Measurements from ENCODE around the gene SLC25A2. TPM values are rescaled to one million over a fixed set of nuclear protein-coding genes. Genes with fewer than 3 reads are reported as not detected.
"Not testable (repeated sequence)": the region's sequence is repeated elsewhere in the genome, so short reads cannot be mapped to it uniquely, and the experiment has no call there.

The SLC25A2 gene
- total RNA-seq, 1 experiment from 2014 or later: not detected

DNA sequence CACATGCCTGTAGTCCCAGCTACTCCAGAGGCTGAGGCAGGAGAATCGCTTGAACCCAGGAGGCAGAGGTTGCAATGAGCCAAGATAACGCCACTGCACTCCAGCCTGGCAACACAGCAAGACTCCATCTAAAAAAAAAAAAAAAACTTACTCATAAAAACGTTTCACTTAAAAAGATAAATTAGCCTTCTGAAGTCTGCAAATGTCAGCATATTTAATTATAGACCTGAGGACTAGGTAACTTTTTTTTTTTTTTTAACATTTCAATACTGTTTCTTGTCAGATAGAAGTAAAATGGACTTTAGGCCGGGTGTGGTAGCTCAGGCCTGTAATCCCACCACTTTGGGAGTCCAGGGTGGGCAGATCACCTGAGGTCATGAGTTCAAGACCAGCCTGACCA, 13.1 kb upstream of the SLC25A2 start:
- DNase-seq (ENCODE audit: low spot score): not testable (repeated sequence)

DNA sequence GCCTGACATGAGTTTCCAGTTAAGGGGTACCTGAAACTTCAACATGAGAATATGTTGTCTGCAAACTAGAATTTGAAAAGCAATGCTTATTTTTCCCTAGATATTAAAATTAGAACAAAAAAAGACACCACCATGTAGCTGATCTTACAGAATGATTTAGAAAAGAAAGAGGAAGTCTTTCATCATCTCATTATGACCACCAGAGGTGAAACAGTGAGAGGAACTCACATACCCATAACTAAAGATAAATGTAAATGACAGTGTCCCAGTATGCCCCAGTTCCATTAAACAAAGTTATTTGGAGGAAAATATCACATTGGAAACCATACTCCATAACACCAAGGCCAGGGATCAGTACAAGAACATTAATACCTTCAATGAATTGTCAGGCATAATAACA, 9.9 kb upstream of the SLC25A2 start:
- DNase-seq (ENCODE audit: low spot score): no peak

DNA sequence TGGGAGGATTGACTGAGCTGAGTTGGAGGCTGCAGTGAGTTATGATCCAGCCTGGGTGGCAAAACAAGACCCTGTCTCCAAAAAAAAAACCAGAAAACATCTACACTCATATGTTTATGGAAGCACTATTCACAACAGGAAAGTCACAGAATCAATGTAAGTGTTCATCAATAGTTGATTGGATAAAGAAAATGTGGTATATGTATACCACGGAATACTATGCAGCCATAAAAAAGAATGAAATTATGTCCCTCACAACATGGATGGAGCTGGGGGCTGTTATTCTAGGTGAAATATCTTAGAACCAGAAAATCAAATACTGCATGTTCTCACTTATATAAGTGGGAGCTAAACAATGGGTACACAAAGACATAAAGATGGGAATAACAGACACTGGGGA, 2.8 kb upstream of the SLC25A2 start:
- no peak for DNase-seq (ENCODE audit: low spot score)

DNA sequence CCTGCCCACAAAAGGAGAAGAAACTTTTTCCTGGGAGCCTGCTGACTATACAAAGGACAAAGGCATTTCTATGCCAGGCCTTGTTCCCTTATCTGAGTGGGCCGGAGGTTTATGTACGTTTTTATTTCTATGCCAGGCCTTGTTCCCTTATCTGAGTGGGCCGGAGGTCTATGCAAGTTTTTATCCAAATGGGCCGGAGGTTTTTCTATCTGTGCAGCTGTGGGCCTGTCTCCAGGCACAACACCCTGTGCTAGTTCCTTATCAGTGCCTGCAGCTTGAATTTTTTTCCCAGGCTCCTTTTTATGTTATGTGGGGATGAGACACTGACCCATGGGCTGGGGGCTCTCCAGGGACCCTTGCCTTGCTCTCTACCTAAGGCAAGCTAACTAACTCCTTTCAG, 5.5 kb downstream of the SLC25A2 start:
- DNase-seq (ENCODE audit: low spot score): no peak

DNA sequence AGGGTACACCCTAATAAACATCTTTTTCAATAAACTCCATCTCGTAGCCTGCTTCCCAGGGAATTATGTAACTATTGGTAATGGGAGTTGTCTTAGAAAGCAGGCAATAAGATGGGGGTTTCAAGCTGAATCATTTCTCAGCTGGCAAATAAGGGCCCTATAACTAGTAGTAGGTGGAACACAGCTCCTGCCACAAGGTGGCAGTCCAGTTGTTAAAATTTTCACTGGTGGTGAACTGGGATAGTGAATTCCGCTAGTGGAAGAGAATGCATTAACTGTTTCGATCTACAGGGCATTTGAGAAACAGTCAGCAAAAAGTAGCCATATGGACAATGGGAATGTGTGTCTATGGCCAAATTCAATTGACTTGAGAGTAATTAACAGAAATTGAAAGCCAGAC, 30.9 kb downstream of the SLC25A2 start:
- no peak for DNase-seq (ENCODE audit: low spot score)

DNA sequence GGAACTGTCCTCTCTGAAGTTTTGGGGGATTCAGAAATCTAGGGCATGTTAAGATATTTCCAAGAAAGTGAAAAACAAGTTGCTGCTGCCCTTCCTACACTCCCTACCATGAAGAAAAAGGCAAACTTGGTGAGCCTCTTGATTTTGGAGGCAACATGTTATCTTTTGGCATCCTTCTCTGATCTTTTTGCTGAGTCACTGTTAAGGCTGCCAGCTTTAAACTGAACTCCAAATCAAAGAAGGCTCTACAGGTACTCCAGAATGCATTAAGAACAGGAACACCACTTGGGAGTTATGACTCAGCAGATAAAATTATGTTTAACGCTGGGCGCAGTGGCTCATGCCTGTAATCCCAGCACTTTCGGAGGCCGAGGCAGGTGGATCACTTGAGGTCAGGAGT, 34.7 kb downstream of the SLC25A2 start:
- DNase-seq (ENCODE audit: low spot score): no peak

DNA sequence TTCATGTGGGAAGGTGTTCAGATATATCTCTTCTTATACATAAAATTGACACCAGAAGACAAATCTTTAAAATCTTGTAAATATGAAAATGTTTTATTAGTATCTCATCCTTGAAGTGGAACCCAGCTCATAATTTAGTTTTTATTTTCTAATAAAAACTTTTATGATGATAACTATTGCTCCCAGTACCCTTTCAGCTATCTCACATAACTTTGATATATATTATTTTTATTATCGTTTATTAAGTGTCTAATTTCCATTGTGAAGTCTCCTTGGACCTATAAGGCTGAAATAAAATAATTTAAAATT, 42.7 kb downstream of the SLC25A2 start:
- DNase-seq (ENCODE audit: low spot score): no peak

DNA sequence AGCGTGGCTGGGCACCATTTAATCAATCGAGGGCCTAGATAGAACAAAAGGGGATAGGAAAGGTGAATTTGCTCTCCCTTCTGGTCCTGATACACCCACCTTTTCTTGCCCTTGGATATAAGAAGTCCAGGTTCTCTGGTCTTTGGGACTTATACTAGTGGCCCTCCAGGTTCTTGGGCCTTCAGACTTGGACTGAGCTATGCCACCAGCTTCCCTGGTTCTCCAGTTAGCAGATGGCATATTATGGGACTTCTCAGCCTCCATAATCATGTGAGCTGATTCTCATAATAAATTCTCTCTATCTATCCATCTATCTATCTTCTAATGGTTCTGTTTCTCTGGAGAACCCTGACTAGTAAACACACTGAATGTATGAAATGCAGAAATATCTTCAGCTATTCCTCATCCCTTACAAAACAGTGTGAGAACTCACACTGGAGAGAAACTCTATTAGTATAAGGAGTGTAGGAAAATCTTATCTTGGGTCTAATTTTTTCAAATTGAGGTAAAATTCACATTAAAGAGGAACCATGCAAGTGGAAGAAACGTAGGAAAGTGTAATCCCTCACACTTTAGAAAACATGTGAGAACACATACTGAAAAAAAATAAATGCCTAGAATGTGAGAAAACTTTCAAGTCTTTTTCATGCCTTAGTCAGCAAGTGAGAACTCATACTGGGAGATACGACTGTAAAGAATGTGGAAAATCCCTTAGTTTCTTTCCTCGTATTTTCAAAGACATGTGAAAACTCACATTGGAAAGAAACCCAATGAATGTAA, 43.2 kb downstream of the SLC25A2 start:
- DNase-seq (ENCODE audit: low spot score): no peak

DNA sequence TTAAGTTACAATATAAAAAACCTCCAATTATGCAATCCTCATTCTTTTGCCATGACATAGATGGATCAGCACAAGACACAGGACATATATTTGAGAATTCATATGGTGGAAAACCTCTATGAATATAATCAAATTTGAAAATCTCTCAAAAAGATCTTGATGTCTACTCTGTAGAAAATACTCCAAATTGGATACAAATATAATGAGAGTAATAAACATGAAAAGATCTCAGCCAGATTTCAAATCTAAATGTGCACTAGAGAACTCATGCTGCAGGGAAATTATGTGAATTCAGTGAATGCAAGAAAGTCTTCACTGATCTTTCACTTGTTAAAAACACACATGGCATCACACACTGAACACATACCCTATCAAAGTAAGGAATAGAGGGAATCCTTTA, 44.9 kb downstream of the SLC25A2 start:
- no peak for DNase-seq (ENCODE audit: low spot score)

DNA sequence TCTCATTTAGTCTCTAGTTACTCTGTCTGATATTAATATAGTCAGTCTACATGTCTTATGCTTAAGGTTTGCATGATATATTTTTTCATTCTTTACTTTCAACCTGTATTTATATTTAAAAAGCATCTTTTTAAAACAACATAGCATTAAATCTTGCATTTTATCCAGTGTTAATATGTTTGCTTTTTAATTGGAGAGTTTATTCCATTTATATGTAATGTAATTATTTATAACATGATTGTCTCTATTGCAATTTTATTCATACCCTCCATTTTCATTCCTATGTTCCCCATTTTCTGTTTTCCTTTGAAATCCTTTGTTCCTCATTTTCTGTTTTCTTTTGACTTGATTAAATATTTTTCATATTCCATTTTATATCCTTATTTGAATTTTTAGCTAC, 45.4 kb downstream of the SLC25A2 start:
- no peak for DNase-seq (ENCODE audit: low spot score)

Other genes with a start within 250 kb of the SLC25A2 start
- gene PCDHB2, start 209.4 kb downstream of the SLC25A2 start, total RNA-seq (2014; rRNA removed; shearing (Covaris generic)): 0.41 and 0.59 TPM in 2 replicates
- gene PCDHB3, start 203.6 kb downstream of the SLC25A2 start, total RNA-seq (2014; rRNA removed; shearing (Covaris generic)): 19.9 and 22.0 TPM in 2 replicates
- gene PCDHB4, start 182.2 kb downstream of the SLC25A2 start, total RNA-seq (2014; rRNA removed; shearing (Covaris generic)): 0.26 and 1.7 TPM in 2 replicates
- gene PCDHB5, start 168.8 kb downstream of the SLC25A2 start, total RNA-seq (2014; rRNA removed; shearing (Covaris generic)): 45.5 and 52.8 TPM in 2 replicates
- gene PCDHB6, start 154.0 kb downstream of the SLC25A2 start, total RNA-seq (2014; rRNA removed; shearing (Covaris generic)): 0.79 and 1.7 TPM in 2 replicates
- 5.2 and 6.9 TPM in 2 replicates for gene PCDHB7, start 131.4 kb downstream of the SLC25A2 start, total RNA-seq (2014; rRNA removed; shearing (Covaris generic))
- gene PCDHB8, start 126.3 kb downstream of the SLC25A2 start, total RNA-seq (2014; rRNA removed; shearing (Covaris generic)): 7.0 and 7.5 TPM in 2 replicates
- gene PCDHB16, start 121.7 kb downstream of the SLC25A2 start, total RNA-seq (2014; rRNA removed; shearing (Covaris generic)): 4.2 and 7.9 TPM in 2 replicates
- gene PCDHB9, start 116.9 kb downstream of the SLC25A2 start, total RNA-seq (2014; rRNA removed; shearing (Covaris generic)): 11.1 and 11.2 TPM in 2 replicates
- gene PCDHB10, start 111.7 kb downstream of the SLC25A2 start, total RNA-seq (2014; rRNA removed; shearing (Covaris generic)): 3.9 and 7.1 TPM in 2 replicates
- 1.7 and 2.0 TPM in 2 replicates for gene PCDHB11, start 104.4 kb downstream of the SLC25A2 start, total RNA-seq (2014; rRNA removed; shearing (Covaris generic))
- 0.69 and 2.5 TPM in 2 replicates for gene PCDHB12, start 95.3 kb downstream of the SLC25A2 start, total RNA-seq (2014; rRNA removed; shearing (Covaris generic))
- gene PCDHB13, start 90.1 kb downstream of the SLC25A2 start, total RNA-seq (2014; rRNA removed; shearing (Covaris generic)): 1.1 TPM in 2 replicates
- 17.6 and 18.2 TPM in 2 replicates for gene PCDHB14, start 80.7 kb downstream of the SLC25A2 start, total RNA-seq (2014; rRNA removed; shearing (Covaris generic))
- 0.26 and 1.0 TPM in 2 replicates for gene PCDHB15, start 58.7 kb downstream of the SLC25A2 start, total RNA-seq (2014; rRNA removed; shearing (Covaris generic))
- gene TAF7, start 16.7 kb upstream of the SLC25A2 start, total RNA-seq (2014; rRNA removed; shearing (Covaris generic)): 109 and 119 TPM in 2 replicates
- gene PCDHGA1, start 26.5 kb upstream of the SLC25A2 start, total RNA-seq (2014; rRNA removed; shearing (Covaris generic)): 1.5 and 1.6 TPM in 2 replicates
- 0.57 and 1.1 TPM in 2 replicates for gene PCDHGA2, start 34.7 kb upstream of the SLC25A2 start, total RNA-seq (2014; rRNA removed; shearing (Covaris generic))
- gene PCDHGA3, start 39.8 kb upstream of the SLC25A2 start, total RNA-seq (2014; rRNA removed; shearing (Covaris generic)): 0.14 TPM in 1 of 2 replicates, not detected in the other
- gene PCDHGB1, start 46.0 kb upstream of the SLC25A2 start, total RNA-seq (2014; rRNA removed; shearing (Covaris generic)): 1.2 and 2.0 TPM in 2 replicates
- 1.1 and 1.4 TPM in 2 replicates for gene PCDHGA4, start 51.0 kb upstream of the SLC25A2 start, total RNA-seq (2014; rRNA removed; shearing (Covaris generic))
- gene PCDHGB2, start 55.9 kb upstream of the SLC25A2 start, total RNA-seq (2014; rRNA removed; shearing (Covaris generic)): 0.34 and 1.6 TPM in 2 replicates
- gene PCDHGA5, start 60.1 kb upstream of the SLC25A2 start, total RNA-seq (2014; rRNA removed; shearing (Covaris generic)): 0.41 and 0.48 TPM in 2 replicates
- gene PCDHGB3, start 66.2 kb upstream of the SLC25A2 start, total RNA-seq (2014; rRNA removed; shearing (Covaris generic)): 0.81 and 1.7 TPM in 2 replicates
- gene PCDHGA6, start 69.8 kb upstream of the SLC25A2 start, total RNA-seq (2014; rRNA removed; shearing (Covaris generic)): 1.9 and 2.5 TPM in 2 replicates
- 0.69 TPM in 2 replicates for gene PCDHGA7, start 78.7 kb upstream of the SLC25A2 start, total RNA-seq (2014; rRNA removed; shearing (Covaris generic))
- 0.07 TPM in 2 replicates for gene PCDHGB4, start 83.6 kb upstream of the SLC25A2 start, total RNA-seq (2014; rRNA removed; shearing (Covaris generic))
- gene PCDHGA8, start 88.6 kb upstream of the SLC25A2 start, total RNA-seq (2014; rRNA removed; shearing (Covaris generic)): 0.05 and 0.31 TPM in 2 replicates
- 0.10 TPM in 1 of 2 replicates, not detected in the other for gene PCDHGB5, start 93.9 kb upstream of the SLC25A2 start, total RNA-seq (2014; rRNA removed; shearing (Covaris generic))
- gene PCDHGA9, start 98.7 kb upstream of the SLC25A2 start, total RNA-seq (2014; rRNA removed; shearing (Covaris generic)): 2.8 and 3.4 TPM in 2 replicates
- gene PCDHGB6, start 104.0 kb upstream of the SLC25A2 start, total RNA-seq (2014; rRNA removed; shearing (Covaris generic)): 0.10 and 0.33 TPM in 2 replicates
- 4.7 and 5.3 TPM in 2 replicates for gene PCDHGA10, start 108.9 kb upstream of the SLC25A2 start, total RNA-seq (2014; rRNA removed; shearing (Covaris generic))
- 14.6 and 15.0 TPM in 2 replicates for gene PCDHGB7, start 113.6 kb upstream of the SLC25A2 start, total RNA-seq (2014; rRNA removed; shearing (Covaris generic))
- 0.19 and 0.89 TPM in 2 replicates for gene PCDHGA11, start 117.0 kb upstream of the SLC25A2 start, total RNA-seq (2014; rRNA removed; shearing (Covaris generic))
- gene PCDHGA12, start 126.5 kb upstream of the SLC25A2 start, total RNA-seq (2014; rRNA removed; shearing (Covaris generic)): 0.31 TPM in 1 of 2 replicates, not detected in the other
- 46.6 and 51.7 TPM in 2 replicates for gene PCDHGC3, start 171.9 kb upstream of the SLC25A2 start, total RNA-seq (2014; rRNA removed; shearing (Covaris generic))
- gene PCDHGC4, start 181.0 kb upstream of the SLC25A2 start, total RNA-seq (2014; rRNA removed; shearing (Covaris generic)): 0.22 TPM in 1 of 2 replicates, not detected in the other
- gene PCDHGC5, start 185.0 kb upstream of the SLC25A2 start, total RNA-seq (2014; rRNA removed; shearing (Covaris generic)): 1.1 and 3.7 TPM in 2 replicates